ENCODE measurements around the gene EVX1. TPM values are rescaled to one million over a fixed set of nuclear protein-coding genes. Genes with fewer than 3 reads are reported as not detected.

The EVX1 gene
- total RNA-seq, 1 donor from 2014 or later, result not detected

DNA sequence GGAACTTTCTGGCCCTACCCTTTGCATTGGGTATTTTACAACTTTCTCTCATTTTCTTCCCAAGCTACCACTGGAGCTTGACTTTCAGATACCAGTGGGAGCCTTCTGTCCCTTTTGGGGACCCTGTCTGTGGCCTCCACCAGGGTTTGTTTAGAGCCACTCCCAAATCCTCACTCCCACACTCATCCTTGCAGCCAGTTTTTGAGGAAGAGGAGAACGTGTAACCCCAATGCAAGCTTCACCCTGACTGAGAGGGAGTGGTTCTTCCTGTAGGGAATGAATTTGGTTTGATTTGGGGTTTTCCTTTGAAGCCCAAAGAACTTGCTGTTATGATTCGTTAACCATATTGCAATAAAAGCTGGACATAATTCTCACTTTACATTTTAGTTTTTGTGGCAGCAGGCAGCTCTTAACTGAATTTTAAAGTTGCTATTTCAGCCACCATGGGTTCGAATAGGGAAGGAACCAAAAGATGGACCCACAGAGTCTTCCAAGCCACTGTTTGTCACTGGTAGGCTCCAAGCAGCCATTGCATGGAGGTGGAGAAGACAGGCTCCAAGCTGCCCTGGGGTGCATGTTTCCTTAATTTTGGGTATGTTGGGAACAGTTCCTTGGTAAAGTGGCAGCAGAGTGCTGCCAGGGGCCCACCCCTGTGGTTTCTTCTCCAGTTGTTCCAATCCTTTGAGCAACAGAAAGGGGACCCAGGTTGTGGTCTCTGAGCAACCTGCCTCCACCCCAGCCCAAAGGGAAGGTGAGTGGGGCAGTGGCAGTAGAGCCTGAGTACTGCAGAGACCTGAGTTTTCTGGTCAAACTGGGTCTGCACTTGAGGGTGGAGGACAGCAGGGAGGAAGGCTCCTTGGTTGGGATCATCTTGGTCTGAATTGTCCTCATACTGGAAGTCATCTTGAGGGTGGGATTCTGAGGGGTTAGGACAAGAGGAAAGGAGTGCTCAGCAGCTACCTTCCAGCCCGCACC lies 5.1 kb downstream of the EVX1 start:
- intact Hi-C loops (cut with micrococcal nuclease), result loop anchor here (10.0 kb wide), 1 partner anchor 153 kb away; the partner anchor contains the start of gene HOXA1

DNA sequence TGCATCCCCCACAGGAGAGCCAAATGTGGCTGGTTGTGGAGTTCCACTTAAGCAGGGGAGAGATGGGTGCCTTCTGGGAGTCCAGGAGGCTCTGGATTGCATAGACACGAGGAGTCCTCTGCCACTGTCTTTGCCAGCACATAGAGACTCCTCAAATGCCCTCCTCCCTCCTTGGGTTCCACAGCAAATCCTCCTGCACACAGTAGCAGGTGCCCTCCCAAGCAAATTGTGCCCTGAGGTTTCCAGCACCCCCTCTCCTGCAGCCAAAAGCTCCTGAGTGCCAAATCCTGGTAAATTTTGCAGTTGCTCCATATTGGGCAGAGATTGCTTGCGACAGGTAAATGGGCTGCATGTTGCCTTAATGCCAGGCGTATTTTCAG lies 5.8 kb downstream of the EVX1 start:
- intact Hi-C loops (cut with micrococcal nuclease), result loop anchor here (10.0 kb wide), 1 partner anchor 154 kb away; the partner anchor contains the start of gene HOXA1

DNA sequence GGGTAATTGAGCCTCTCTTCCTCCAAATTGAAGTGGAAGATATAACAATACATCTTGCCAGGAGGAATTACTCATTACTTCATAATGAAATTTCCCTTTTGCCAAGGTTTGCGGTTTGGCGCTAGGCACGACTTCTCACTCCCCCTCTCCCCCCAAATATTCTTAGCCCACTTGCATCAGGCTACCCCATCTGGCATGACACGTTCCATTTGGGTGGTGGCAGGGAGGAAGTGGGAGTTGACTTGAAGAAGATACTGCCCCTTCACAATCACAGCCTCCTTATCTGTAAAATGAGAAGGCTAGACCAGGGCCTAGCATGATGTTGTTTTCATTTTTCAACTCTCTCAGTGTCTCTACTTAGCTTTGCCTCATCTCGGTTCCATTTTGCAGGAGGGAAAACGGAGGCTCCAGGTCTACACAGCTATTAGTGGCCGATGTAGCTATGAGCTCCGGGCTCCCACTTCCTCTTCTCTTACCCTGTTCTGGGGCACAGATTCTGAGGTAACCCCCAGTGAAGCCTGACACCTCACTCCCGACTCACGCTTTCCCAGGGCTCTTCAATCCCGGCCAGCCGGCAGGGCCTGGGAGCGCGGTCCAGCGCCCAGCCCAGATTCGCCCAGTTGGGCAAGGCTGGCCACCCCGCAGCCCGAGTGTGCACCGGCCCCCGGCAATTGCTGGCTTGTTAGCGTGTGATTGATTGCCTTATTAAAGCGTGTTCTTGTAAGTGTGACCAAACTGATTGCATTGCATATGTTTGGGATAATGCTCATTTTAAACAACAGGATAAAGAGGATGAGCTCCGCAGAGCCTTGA lies 6.5 kb downstream of the EVX1 start:
- intact Hi-C loops (cut with micrococcal nuclease), result loop anchor here (10.0 kb wide), 1 partner anchor 154 kb away; the partner anchor contains the start of gene HOXA1

DNA sequence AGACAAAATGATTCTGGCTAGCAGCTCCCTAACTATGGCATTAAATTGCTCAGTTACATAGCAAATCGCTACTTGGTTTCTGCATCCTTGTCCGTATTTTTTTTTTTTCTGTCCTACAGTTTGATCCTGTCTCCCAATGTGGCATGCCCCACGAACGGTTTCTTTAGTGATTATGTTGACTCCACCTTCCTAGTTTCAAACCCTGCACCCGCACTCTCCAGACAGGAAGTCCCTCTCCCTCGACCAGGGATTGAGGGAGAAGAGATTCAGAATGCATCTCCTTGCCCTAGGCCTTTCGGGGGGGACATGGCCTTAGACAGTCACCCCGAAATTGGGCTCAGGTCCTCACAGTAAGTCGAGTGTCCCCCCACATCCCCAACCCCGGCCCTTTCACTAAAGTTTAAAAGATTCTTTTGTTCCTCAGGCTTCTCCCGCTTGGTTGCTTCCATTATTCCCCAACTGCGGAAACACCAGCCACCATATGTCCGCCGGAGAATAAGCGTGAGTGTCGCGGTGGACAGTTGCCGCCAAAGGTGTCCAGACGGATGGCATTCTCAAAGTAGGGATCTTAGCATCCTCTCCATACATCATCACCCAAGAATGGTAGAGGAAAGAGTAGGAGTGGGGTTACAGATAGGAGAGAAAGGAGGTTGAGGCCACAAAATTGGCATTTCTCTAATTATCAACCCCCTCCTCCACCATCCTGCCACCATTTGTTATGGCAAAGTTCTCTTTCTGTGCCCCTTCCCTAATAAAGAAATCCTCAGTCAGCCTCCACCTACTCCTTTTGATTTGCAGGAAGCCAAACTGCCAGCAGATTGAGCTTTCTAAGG lies 7.3 kb downstream of the EVX1 start:
- intact Hi-C loops (cut with micrococcal nuclease), result loop anchor here (10.0 kb wide), 1 partner anchor 155 kb away; the partner anchor contains the start of gene HOXA1

- intact Hi-C loops (cut with micrococcal nuclease), result no loop called here
These were observed 8.0 kb downstream of the EVX1 start for GRCh38 chr7:27250557-27251070.

- intact Hi-C loops (cut with micrococcal nuclease), result no loop called here
These were observed 8.6 kb downstream of the EVX1 start for GRCh38 chr7:27251136-27251651.

GRCh38 chr7:27251652-27252590 lies 9.3 kb downstream of the EVX1 start:
- intact Hi-C loops (cut with micrococcal nuclease), result no loop called here

GRCh38 chr7:27254625-27255024 lies 12.0 kb downstream of the EVX1 start:
- intact Hi-C loops (cut with micrococcal nuclease), result no loop called here

DNA sequence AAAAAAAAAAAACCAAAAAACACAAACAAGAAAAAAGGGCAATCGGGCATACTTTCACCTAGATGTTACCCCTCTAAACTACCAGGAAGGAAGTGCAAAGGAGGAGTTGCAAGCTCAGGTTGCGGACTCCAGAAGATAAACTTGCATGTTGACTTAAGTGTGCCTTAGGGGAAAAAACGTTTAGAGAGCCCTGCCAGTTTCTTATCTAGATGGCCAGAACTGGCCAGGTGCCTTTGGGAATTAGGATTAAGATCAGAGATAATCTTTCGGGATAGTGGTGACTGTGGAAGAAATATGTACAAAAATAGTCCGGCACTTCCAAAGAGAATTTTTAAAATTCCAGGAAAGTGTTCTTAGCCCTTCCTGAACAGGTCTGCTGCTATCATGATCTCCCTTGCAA lies 17.6 kb downstream of the EVX1 start:
- intact Hi-C loops (cut with micrococcal nuclease), result no loop called here

- intact Hi-C loops (cut with micrococcal nuclease), result no loop called here
These were observed 19.5 kb downstream of the EVX1 start for GRCh38 chr7:27262121-27262520.

DNA sequence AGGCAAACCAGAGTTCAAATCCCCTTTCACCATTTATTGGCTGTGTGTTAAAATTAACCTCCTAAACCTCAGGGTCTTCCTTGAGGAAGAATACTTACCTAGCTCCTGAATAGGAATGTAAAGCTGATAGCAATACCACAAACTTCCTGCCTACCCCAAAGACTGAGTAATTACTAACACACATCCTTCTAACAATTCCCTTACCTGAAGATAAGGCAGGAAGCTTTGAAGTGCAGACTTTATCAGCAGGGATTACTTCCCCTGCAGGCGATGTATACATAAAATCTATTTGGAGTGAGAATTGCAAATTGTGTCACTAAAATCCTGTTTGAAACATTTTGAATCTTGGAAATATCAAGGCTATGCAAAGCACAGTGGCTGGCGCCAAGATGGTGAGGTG lies 21.2 kb downstream of the EVX1 start:
- intact Hi-C loops (cut with micrococcal nuclease), result no loop called here

DNA sequence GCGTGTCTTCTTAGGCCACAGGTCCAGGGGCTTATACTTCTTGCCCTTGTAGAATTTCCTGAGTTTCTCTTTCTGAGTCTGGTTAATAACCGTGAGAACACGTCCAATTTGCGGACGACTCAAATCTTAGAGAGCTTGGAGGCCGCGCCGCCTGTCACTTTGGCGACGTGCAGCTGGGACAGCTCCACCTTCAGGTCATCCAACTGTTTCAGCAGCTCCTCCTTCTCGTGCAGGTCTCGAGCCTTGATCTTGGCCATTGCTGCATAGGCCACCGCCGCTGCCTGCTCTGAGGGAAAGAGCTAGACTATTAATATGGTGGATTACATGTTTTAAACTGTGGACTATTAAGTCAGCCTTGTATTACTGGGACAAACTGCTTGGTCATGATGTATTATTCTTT lies 26.9 kb downstream of the EVX1 start:
- intact Hi-C loops (cut with micrococcal nuclease), result no loop called here

DNA sequence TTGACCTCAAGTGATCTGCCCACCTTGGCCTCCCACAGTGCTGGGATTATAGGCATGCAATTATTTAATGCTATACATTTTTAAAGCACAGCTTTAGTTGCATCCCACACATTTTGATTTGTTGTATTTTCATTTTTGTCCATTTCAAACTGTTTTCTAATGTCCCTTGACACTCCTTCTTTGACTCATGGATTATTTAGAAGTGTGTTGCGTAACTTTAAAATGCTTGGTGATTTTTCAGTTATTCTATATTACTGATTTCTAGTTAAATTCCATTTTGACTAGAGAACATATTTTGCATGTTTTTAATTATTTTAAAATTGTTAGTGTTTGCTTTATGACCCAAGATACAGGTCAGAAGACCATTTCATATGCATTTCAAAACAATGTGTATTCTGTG lies 28.8 kb downstream of the EVX1 start:
- intact Hi-C loops (cut with micrococcal nuclease), result no loop called here

- intact Hi-C loops (cut with micrococcal nuclease), result no loop called here
These were observed 35.0 kb downstream of the EVX1 start for GRCh38 chr7:27277628-27278027.

DNA sequence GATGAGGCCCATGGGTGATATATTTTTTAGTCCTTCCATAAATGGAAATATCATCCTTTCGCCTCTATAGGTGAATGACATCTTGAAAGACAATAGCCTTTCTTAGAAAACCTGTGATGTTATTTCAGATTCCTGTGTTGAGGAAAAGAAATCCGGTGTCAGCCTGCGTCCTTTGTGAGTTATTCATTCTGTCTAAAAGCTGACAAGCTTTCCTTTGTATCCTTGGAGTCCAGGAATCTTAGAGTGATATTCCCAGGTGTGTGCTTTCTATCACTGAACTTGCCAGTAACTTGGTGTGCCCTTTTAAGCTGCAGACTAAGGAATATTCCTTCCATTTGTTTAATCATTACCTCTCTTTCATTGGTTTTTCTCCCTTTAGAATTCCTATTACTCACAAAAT lies 41.0 kb downstream of the EVX1 start:
- intact Hi-C loops (cut with micrococcal nuclease), result no loop called here

GRCh38 chr7:27295236-27295635 lies 52.6 kb downstream of the EVX1 start:
- intact Hi-C loops (cut with micrococcal nuclease), result no loop called here

DNA sequence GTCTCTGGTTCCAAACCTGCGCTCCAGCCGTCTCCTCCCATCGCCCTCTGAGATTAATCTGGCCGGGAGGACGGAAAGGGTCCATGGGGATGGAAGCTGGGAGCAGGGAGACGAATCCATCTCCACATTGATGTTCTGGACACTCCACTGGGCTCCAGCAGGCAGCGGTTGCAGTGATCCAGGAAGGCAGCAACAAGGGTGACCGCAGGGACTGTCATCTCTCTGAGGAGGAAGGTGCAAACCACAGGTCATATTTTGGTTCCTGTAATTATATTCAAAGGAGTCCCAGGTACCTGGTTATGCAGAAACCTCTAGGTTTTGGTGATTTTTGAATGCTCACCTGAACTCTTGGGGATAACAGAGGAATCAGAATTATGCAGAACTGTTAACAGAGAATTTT lies 54.8 kb downstream of the EVX1 start:
- intact Hi-C loops (cut with micrococcal nuclease), result no loop called here
